Measurements from ENCODE around the gene STT3B.

- TF ChIP-seq, protein P1, sequence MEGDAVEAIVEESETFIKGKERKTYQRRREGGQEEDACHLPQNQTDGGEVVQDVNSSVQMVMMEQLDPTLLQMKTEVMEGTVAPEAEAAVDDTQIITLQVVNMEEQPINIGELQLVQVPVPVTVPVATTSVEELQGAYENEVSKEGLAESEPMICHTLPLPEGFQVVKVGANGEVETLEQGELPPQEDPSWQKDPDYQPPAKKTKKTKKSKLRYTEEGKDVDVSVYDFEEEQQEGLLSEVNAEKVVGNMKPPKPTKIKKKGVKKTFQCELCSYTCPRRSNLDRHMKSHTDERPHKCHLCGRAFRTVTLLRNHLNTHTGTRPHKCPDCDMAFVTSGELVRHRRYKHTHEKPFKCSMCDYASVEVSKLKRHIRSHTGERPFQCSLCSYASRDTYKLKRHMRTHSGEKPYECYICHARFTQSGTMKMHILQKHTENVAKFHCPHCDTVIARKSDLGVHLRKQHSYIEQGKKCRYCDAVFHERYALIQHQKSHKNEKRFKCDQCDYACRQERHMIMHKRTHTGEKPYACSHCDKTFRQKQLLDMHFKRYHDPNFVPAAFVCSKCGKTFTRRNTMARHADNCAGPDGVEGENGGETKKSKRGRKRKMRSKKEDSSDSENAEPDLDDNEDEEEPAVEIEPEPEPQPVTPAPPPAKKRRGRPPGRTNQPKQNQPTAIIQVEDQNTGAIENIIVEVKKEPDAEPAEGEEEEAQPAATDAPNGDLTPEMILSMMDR (IDR thresholded peaks at IDR 0.05) = no peak
- no peak for TF ChIP-seq POLR2A (IDR thresholded peaks at IDR 0.05)
Measured at GRCh38 chr3:31571325-31571724, 38.6 kb downstream of the STT3B start.
